GM19395 (cell line): Measurements from ENCODE around the gene ZNF768.
"Not testable (repeated sequence)": the region's sequence is repeated elsewhere in the genome, so short reads cannot be mapped to it uniquely, and the experiment has no call there.

Experiments
- ATAC-seq: cut with Tn5 transposase; IDR thresholded peaks from one replicate; pipeline ENCODE4 v1.9.1; 2021; ENCODE audit warnings: mild to moderate bottlenecking, moderate library complexity; ENCODE audit not compliant: unreplicated experiment

The ZNF768 gene

GRCh38 chr16:30533748-30534367, 7.5 kb upstream of the ZNF768 start:
- ATAC-seq = peak; percentile 21

- ATAC-seq = no peak
Observed at GRCh38 chr16:30533146-30533522, 6.8 kb upstream of the ZNF768 start.

- ATAC-seq = no peak
Observed at GRCh38 chr16:30532285-30533145, 6.1 kb upstream of the ZNF768 start.

GRCh38 chr16:30530163-30531037, 4.0 kb upstream of the ZNF768 start:
- no peak for ATAC-seq

- ATAC-seq = no peak
Observed at GRCh38 chr16:30528799-30529457, 2.6 kb upstream of the ZNF768 start.

GRCh38 chr16:30527635-30528178, 1.3 kb upstream of the ZNF768 start:
- ATAC-seq = peak; percentile 13

- peak; percentile 75 for ATAC-seq
Observed at GRCh38 chr16:30526823-30527634, 663 bp upstream of the ZNF768 start.

- no peak for ATAC-seq
Observed at GRCh38 chr16:30525844-30526136, 576 bp downstream of the ZNF768 start.

- no peak for ATAC-seq
Observed at GRCh38 chr16:30524575-30525568, 1.5 kb downstream of the ZNF768 start.

GRCh38 chr16:30523768-30524574, 2.4 kb downstream of the ZNF768 start:
- no peak for ATAC-seq

GRCh38 chr16:30522702-30523463, 3.5 kb downstream of the ZNF768 start:
- ATAC-seq = not testable (repeated sequence)

GRCh38 chr16:30521873-30522641, 4.3 kb downstream of the ZNF768 start:
- no peak for ATAC-seq

GRCh38 chr16:30521476-30521872, 4.9 kb downstream of the ZNF768 start:
- ATAC-seq = no peak

GRCh38 chr16:30519120-30520049, 7.0 kb downstream of the ZNF768 start:
- no peak for ATAC-seq

GRCh38 chr16:30518552-30518951, 7.8 kb downstream of the ZNF768 start:
- ATAC-seq = no peak
